ENCODE measurements around the gene EGFLAM. TPM values are rescaled to one million over a fixed set of nuclear protein-coding genes. Genes with fewer than 3 reads are reported as not detected.

Gene EGFLAM
- total and polyA plus RNA-seq, 2 donors (not counting 3 experiments of a cell fraction or from before 2014, with no cell fraction given), result 1.2 to 2.7 TPM

- H3K9me1 ChIP-seq (replicated peaks; ENCODE audit: control insufficient read depth, extremely low read depth, insufficient read depth, low read length), result no peaks in the 10 kb centered on the region
- TF ChIP-seq JUN (IDR thresholded peaks at IDR 0.05; ENCODE audit: borderline replicate concordance, insufficient read depth, insufficient read length, low read depth) (no peak), MAX (IDR thresholded peaks at IDR 0.05; ENCODE audit: insufficient read depth, insufficient read length) (no peak), EZH2 (IDR thresholded peaks at IDR 0.05; ENCODE audit: borderline replicate concordance, low read depth, low read length, severe bottlenecking) (no peak), GATA2 (IDR thresholded peaks at IDR 0.05; ENCODE audit: insufficient read depth, insufficient read length, low read depth, low read length) (no peak), CTCF (IDR thresholded peaks at IDR 0.05; ENCODE audit: extremely low read depth in 1 of 2, insufficient read depth in 1 of 2, low read depth in 1 of 2, low read length in 2 of 2) (no peak), POLR2AphosphoS5 (IDR thresholded peaks at IDR 0.05; ENCODE audit: insufficient read depth, low read depth, low read length) (no peak), MYC (IDR thresholded peaks at IDR 0.05; ENCODE audit: low read depth, low read length) (no peak), FOS (IDR thresholded peaks at IDR 0.05; ENCODE audit: borderline replicate concordance, insufficient read depth, low read length) (no peak), POLR2A (IDR thresholded peaks at IDR 0.05; ENCODE audit: low read depth, low read length) (no peak)
- no TSS peak for BruUV-seq (replicated peaks)
- FAIRE-seq (no peak), DNase-seq (ENCODE audit: low read depth, low spot score) (no peak)
- dilution Hi-C loops (cut with MboI; ENCODE audit: extremely low pct_ligation_motif_present, low sequenced_read_pairs), result no loop called here
- intact Hi-C loops (cut with micrococcal nuclease), result no loop called here
- H2AFZ ChIP-seq (ENCODE audit: low read depth, low read length), result no peak overlapping the region
- CTCF ChIA-PET, result interaction anchor here (1.1 kb wide), 1 partner anchor 21 kb away, joined by 3 read pairs; no protein-coding TSS in a partner anchor
- no peak overlapping the region for H3K4me3 ChIP-seq (replicated peaks in 1 of 3; ENCODE audit: insufficient read depth in 1 of 3, low read depth in 1 of 3, low read length in 3 of 3)
- H4K20me1 ChIP-seq (replicated peaks; ENCODE audit: control insufficient read depth, extremely low read depth, insufficient read depth, low read length), result no peaks in the 10 kb centered on the region
- no peak overlapping the region for H3K4me2 ChIP-seq (ENCODE audit: insufficient read depth, low read length)
- H3K27me3 ChIP-seq (ENCODE audit: control insufficient read depth in 2 of 2, insufficient read depth in 2 of 2, low read length in 2 of 2), result peaks cover 0 to 2% of the 10 kb centered on the region in 2 experiments
- no peaks in the 10 kb centered on the region for H3K4me1 ChIP-seq (ENCODE audit: control insufficient read depth, extremely low read depth, insufficient read depth, low read length)
- POLR2A ChIA-PET, result no interaction called here
- no peak overlapping the region for H3K27ac ChIP-seq (ENCODE audit: insufficient read depth, low read depth, low read length)
- H3K79me2 ChIP-seq (ENCODE audit: control insufficient read depth, insufficient read depth, low read length), result no peaks in the 10 kb centered on the region
- H3K9ac ChIP-seq (replicated peaks; ENCODE audit: extremely low read depth, insufficient read depth, low read length), result no peak overlapping the region
- no peaks in the 10 kb centered on the region for H3K9me3 ChIP-seq (replicated peaks; ENCODE audit: control insufficient read depth, insufficient read depth, low read length)
- no peaks in the 10 kb centered on the region for H3K36me3 ChIP-seq (ENCODE audit: control insufficient read depth in 2 of 2, extremely low read depth in 1 of 2, insufficient read depth in 2 of 2, low read length in 2 of 2)
These were observed 27.6 kb downstream of the EGFLAM start for GRCh38 chr5:38286002-38286401.
